Trophoblast cell (in vitro differentiated cells and primary cell): ENCODE data around the gene PRR33.

Source experiments
- DNase-seq, 2 donors: peaks; one replicate each; pipeline ENCODE4 v3.0.0-alpha.2; 2016
- H2AFZ ChIP-seq: 2 replicates; pipeline ENCODE4 v1.6.1; 2013; ENCODE audit warnings: low read length, moderate library complexity, mild to moderate bottlenecking; ENCODE audit not compliant: insufficient read depth, poor library complexity
- H2AK5ac ChIP-seq: 2 replicates; pipeline ENCODE4 v1.6.1; 2013; ENCODE audit warnings: mild to moderate bottlenecking, low read length
- H2BK120ac ChIP-seq: 2 replicates; pipeline ENCODE4 v1.6.1; 2013; ENCODE audit warnings: low read length, mild to moderate bottlenecking, moderate library complexity; ENCODE audit not compliant: insufficient read depth, poor library complexity
- H2BK12ac ChIP-seq: 2 replicates; pipeline ENCODE4 v1.6.1; 2013; ENCODE audit warnings: mild to moderate bottlenecking, low read length, moderate library complexity
- H2BK5ac ChIP-seq: 2 replicates; pipeline ENCODE4 v1.6.1; 2013; ENCODE audit warnings: low read length, low read depth, moderate library complexity, mild to moderate bottlenecking; ENCODE audit not compliant: poor library complexity
- H3K14ac ChIP-seq: 2 replicates; pipeline ENCODE4 v1.6.1; 2013; ENCODE audit warnings: mild to moderate bottlenecking, low read length
- H3K18ac ChIP-seq: 2 replicates; pipeline ENCODE4 v1.6.1; 2013; ENCODE audit warnings: mild to moderate bottlenecking, low read length
- H3K23ac ChIP-seq: 2 replicates; pipeline ENCODE4 v1.6.1; 2013; ENCODE audit warnings: low read length
- H3K27ac ChIP-seq: 2 replicates; pipeline ENCODE4 v1.5.1; 2013; ENCODE audit warnings: low read depth, mild to moderate bottlenecking, inconsistent platforms, low read length, moderate library complexity
- H3K27me3 ChIP-seq: 2 replicates; pipeline ENCODE4 v1.6.1; 2013; ENCODE audit warnings: inconsistent platforms, mild to moderate bottlenecking, low read length, moderate library complexity; ENCODE audit not compliant: insufficient read depth
- H3K36me3 ChIP-seq, 2 experiments: 1 replicate in 1 of 2; 2 replicates in 1 of 2; pipeline ENCODE4 v1.6.1; 2013; ENCODE audit warnings: low read length in 2 of 2, mild to moderate bottlenecking in 2 of 2, moderate library complexity in 1 of 2; ENCODE audit not compliant: insufficient read depth in 2 of 2, control insufficient read depth in 1 of 2
- H3K4ac ChIP-seq: 2 replicates; pipeline ENCODE4 v1.6.1; 2013; ENCODE audit warnings: low read depth, mild to moderate bottlenecking, low read length, moderate library complexity
- H3K4me1 ChIP-seq, 2 experiments: 1 replicate in 1 of 2; 2 replicates in 1 of 2; pipeline ENCODE4 v1.6.1; 2013; ENCODE audit warnings: low read length in 2 of 2, mild to moderate bottlenecking in 2 of 2, moderate library complexity in 1 of 2; ENCODE audit not compliant: insufficient read depth in 2 of 2, control insufficient read depth in 1 of 2
- H3K4me2 ChIP-seq: 2 replicates; pipeline ENCODE4 v1.6.1; 2013; ENCODE audit warnings: inconsistent platforms, mild to moderate bottlenecking, low read length, moderate library complexity
- H3K4me3 ChIP-seq: 2 replicates; pipeline ENCODE4 v1.5.1; 2013; ENCODE audit warnings: mild to moderate bottlenecking, low read depth, low read length, inconsistent platforms
- H3K79me1 ChIP-seq: one replicate; pipeline ENCODE4 v1.6.1; 2013; ENCODE audit warnings: low read length
- H3K79me2 ChIP-seq: 2 replicates; pipeline ENCODE4 v1.6.1; 2013; ENCODE audit warnings: low read length, mild to moderate bottlenecking; ENCODE audit not compliant: control insufficient read depth, insufficient read depth, poor library complexity
- H3K9ac ChIP-seq: 2 replicates; pipeline ENCODE4 v1.6.1; 2013; ENCODE audit warnings: mild to moderate bottlenecking, low read length
- H3K9me3 ChIP-seq: 2 replicates; pipeline ENCODE4 v1.6.1; 2013; ENCODE audit warnings: low read depth, mild to moderate bottlenecking, control low read depth, inconsistent platforms, low read length; ENCODE audit not compliant: insufficient read depth
- H4K12ac ChIP-seq: 2 replicates; pipeline ENCODE4 v1.6.1; 2013; ENCODE audit warnings: low read depth, mild to moderate bottlenecking, low read length, moderate library complexity
- H4K8ac ChIP-seq: 2 replicates; pipeline ENCODE4 v1.6.1; 2013; ENCODE audit warnings: low read depth, mild to moderate bottlenecking, low read length, moderate library complexity
- H4K91ac ChIP-seq: one replicate; pipeline ENCODE4 v1.6.1; 2013; ENCODE audit warnings: low read depth, mild to moderate bottlenecking, low read length, moderate library complexity
- WGBS: extraction: QIAGEN DNeasy Blood & Tissue Kit; methylation state at CpG from one replicate; pipeline ENCODE4 v1.1.7; 2013; ENCODE audit warnings: missing lambda C conversion rate; ENCODE audit not compliant: insufficient read length, insufficient coverage; ENCODE audit errors: extremely low coverage; 5-methylcytosine and 5-hydroxymethylcytosine counted together

Gene PRR33

DNA sequence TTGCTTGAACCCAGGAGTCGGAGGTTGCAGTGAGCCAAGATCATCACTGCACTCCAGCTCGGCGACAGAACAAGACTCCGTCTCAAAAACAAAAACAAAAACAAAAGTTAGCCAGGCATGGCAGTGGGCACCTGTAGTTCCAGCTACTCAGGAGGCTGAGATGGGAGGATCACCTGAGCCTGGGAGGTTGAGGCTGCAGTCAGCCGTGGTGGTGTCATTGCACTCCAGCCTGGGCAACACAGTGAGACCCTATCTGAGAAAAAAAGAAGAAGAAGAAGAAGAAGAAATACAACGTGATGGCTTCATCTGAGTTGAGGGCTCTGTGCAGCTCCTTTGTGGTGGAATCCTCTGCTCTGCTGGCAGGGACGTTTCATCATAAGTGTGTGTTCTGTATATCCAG, 17.8 kb upstream of the PRR33 start:
- Histone ChIP-seq H2AK5ac (no peak overlapping the region), H3K4me3 (no peak overlapping the region), H3K4me2 (no peak overlapping the region), H3K36me3 (no peaks in the 10 kb centered on the region), H3K27ac (no peak overlapping the region), H3K79me2 (no peaks in the 10 kb centered on the region), H2AFZ (no peak overlapping the region), H2BK12ac (no peak overlapping the region), H3K4ac (no peak overlapping the region), H3K18ac (no peak overlapping the region), H2BK5ac (no peak overlapping the region), H3K14ac (no peak overlapping the region), H3K27me3 (no peaks in the 10 kb centered on the region), H3K9ac (no peak overlapping the region), H3K79me1 (no peaks in the 10 kb centered on the region), H3K4me1 (no peaks in the 10 kb centered on the region), H2BK120ac (no peak overlapping the region), H4K12ac (no peak overlapping the region), H4K8ac (no peak overlapping the region), H4K91ac (no peak overlapping the region), H3K9me3 (peaks cover 4% of the 10 kb centered on the region), H3K23ac (no peak overlapping the region)
- no CpG with 5 or more reads among the region's 7 CpGs for WGBS
- DNase-seq: no peak

DNA sequence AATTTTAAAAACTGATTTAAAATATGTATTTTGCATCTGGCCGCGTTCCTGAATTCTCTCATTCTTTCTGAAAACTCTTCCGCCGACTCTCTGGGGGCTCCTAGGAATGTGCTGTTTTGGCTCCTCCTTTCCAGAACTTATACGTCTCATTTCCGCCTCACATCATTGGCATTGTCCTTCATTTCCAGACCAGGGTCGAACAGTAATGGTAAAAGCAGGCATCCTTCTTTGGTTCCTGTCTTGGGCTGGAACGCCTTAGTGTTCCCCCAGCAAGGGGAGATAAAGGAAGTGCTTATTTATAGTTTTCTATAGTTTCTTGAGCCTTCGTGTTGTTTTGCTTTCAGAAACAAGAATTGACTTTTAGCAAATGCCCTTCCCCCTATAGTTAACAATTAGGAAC, 16.9 kb upstream of the PRR33 start:
- Histone ChIP-seq H3K27ac (no peak overlapping the region), H3K4ac (no peak overlapping the region), H2BK5ac (no peak overlapping the region), H4K12ac (no peak overlapping the region), H2BK120ac (no peak overlapping the region), H3K27me3 (no peaks in the 10 kb centered on the region), H3K4me3 (no peak overlapping the region), H3K9me3 (peaks cover under 1% of the 10 kb centered on the region), H3K18ac (no peak overlapping the region), H3K14ac (no peak overlapping the region), H3K9ac (no peak overlapping the region), H4K8ac (no peak overlapping the region), H2AFZ (no peak overlapping the region), H3K79me2 (no peaks in the 10 kb centered on the region), H4K91ac (no peak overlapping the region), H3K23ac (no peak overlapping the region), H2BK12ac (no peak overlapping the region), H3K4me1 (no peaks in the 10 kb centered on the region), H3K36me3 (no peaks in the 10 kb centered on the region), H3K79me1 (no peaks in the 10 kb centered on the region), H3K4me2 (no peak overlapping the region), H2AK5ac (no peak overlapping the region)
- no CpG with 5 or more reads among the region's 9 CpGs for WGBS
- no peak for DNase-seq

DNA sequence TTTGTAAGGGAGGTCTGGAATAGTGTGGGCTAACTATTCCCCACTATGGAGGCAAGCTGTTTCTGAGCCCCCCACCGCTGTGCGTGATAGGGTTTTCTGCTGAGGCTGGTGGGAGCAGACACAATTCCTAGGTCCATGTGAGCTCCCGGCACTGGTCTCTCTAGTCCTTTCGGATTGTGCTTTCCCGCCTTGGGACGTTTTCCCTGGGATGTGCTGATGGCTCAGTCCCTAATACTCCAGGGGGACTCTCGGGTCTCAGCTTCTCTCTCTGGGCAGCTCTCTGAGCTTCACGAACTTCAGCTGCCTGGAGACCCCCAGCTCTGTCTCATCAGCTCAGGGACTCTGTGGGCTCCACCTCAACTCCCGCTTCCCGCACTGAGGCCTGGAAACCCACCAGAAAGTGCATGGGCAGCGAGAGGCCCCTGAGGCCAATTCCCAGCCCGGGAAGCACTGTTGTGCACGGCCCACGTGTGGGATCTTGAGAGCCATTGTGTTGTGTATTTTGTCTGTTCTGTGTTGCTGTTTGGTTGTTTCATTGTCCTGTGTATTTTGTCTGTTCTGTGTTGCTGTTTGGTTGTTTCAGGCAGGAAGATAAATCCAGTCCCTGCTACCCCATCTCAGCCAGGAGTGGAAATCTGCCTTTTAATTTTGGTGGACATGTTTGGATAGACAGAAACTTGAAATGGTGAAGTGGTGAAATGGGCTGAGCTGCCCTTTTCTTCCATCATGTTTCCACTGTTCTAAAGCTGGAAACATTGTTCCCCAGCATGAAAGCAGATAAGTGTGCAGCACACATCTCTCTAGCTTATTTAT, 15.1 kb upstream of the PRR33 start:
- no peak overlapping the region for H4K8ac ChIP-seq
- WGBS: no CpG with 5 or more reads among the region's 14 CpGs
- no peak overlapping the region for H2AK5ac ChIP-seq

DNA sequence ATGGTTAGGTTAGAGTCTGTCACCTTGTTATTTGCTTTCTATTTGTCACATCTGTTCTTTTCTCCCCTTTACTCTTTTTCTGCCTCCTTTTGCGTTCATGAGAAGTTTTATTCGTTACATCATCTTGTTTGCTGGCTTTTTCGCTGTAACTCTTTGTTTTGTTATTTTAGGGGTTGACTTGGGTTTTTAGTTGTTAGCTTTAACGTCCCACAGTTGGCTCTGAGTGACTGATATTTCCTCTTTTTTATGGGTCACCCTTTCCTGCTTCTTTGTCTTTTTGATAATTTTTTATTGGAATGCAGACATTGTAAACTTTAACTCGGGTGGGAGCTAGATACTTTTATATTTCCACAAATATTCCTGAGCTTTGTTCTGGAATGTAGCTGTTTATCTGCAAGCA, 14.5 kb upstream of the PRR33 start:
- no peak overlapping the region for H2AK5ac ChIP-seq

More for the DNA sequence above, 15.1 kb upstream of the PRR33 start:
- H3K36me3 ChIP-seq: no peaks in the 10 kb centered on the region
- no peak overlapping the region for H2BK120ac ChIP-seq
- H3K9me3 ChIP-seq: no peaks in the 10 kb centered on the region
- H3K9ac ChIP-seq: no peak overlapping the region
- DNase-seq: no peak
- no peak overlapping the region for H3K23ac ChIP-seq
- no peak overlapping the region for H4K12ac ChIP-seq
- no peak overlapping the region for H2BK5ac ChIP-seq
- no peak overlapping the region for H2BK12ac ChIP-seq
- no peaks in the 10 kb centered on the region for H3K27me3 ChIP-seq
- no peak overlapping the region for H3K18ac ChIP-seq
- H3K79me1 ChIP-seq: no peaks in the 10 kb centered on the region
- H3K4ac ChIP-seq: no peak overlapping the region
- H3K4me1 ChIP-seq: no peaks in the 10 kb centered on the region
- no peak overlapping the region for H2AFZ ChIP-seq
- H3K27ac ChIP-seq: no peak overlapping the region
- no peak overlapping the region for H3K14ac ChIP-seq
- no peak overlapping the region for H4K91ac ChIP-seq
- no peak overlapping the region for H3K4me2 ChIP-seq
- H3K4me3 ChIP-seq: no peak overlapping the region
- H3K79me2 ChIP-seq: no peaks in the 10 kb centered on the region

More for the DNA sequence above, 14.5 kb upstream of the PRR33 start:
- no peak for DNase-seq
- no CpG with 5 or more reads among the region's 5 CpGs for WGBS
- no peak overlapping the region for H4K8ac ChIP-seq
- H3K4me1 ChIP-seq: no peaks in the 10 kb centered on the region
- no peak overlapping the region for H3K18ac ChIP-seq
- H3K4ac ChIP-seq: no peak overlapping the region
- H4K91ac ChIP-seq: no peak overlapping the region
- H3K27me3 ChIP-seq: no peaks in the 10 kb centered on the region
- no peak overlapping the region for H3K27ac ChIP-seq
- no peaks in the 10 kb centered on the region for H3K36me3 ChIP-seq
- no peak overlapping the region for H3K4me2 ChIP-seq
- H2BK12ac ChIP-seq: no peak overlapping the region
- no peak overlapping the region for H2BK120ac ChIP-seq
- H4K12ac ChIP-seq: no peak overlapping the region
- no peaks in the 10 kb centered on the region for H3K9me3 ChIP-seq
- no peak overlapping the region for H2BK5ac ChIP-seq
- no peaks in the 10 kb centered on the region for H3K79me2 ChIP-seq
- H3K14ac ChIP-seq: no peak overlapping the region
- H3K23ac ChIP-seq: no peak overlapping the region
- H3K79me1 ChIP-seq: no peaks in the 10 kb centered on the region
- H2AFZ ChIP-seq: no peak overlapping the region
- no peak overlapping the region for H3K4me3 ChIP-seq
- no peak overlapping the region for H3K9ac ChIP-seq
